Mesothelial cell of epicardium (in vitro differentiated cells): ENCODE results near the gene XNDC1N. TPM values are rescaled to one million over a fixed set of nuclear protein-coding genes. Genes with fewer than 3 reads are reported as not detected.

ENCODE experiments used
- DNase-seq, 2 experiments: peaks; one replicate each; pipeline ENCODE4 v3.0.0; 2021; ENCODE audit warnings: low spot score in 2 of 2; ENCODE audit not compliant: unreplicated experiment in 2 of 2
- H3K27ac Mint-ChIP-seq: 2 replicates; pipeline ENCODE4 v1.8.0; 2021; ENCODE audit warnings: mixed read lengths
- H3K27me3 Mint-ChIP-seq: 2 replicates; pipeline ENCODE4 v1.8.0; 2021; ENCODE audit warnings: low read depth, mixed read lengths
- H3K36me3 Mint-ChIP-seq: 2 replicates; pipeline ENCODE4 v1.8.0; 2021; ENCODE audit warnings: mixed read lengths
- H3K4me1 Mint-ChIP-seq: 2 replicates; pipeline ENCODE4 v1.8.0; 2021; ENCODE audit warnings: mixed read lengths
- H3K4me3 Mint-ChIP-seq: 2 replicates; pipeline ENCODE4 v1.8.0; 2021; ENCODE audit warnings: mild to moderate bottlenecking, moderate library complexity, mixed read lengths
- H3K9me3 Mint-ChIP-seq: 2 replicates; pipeline ENCODE4 v1.8.0; 2021; ENCODE audit warnings: mixed read lengths
- total RNA-seq: library from RNA; stranded (reverse); gene quantifications from 3 replicates; pipeline ENCODE4 v1.2.1, GENCODE V29; 2021
- TF ChIP-seq, protein P1 (sequence below): fragments of 200-600 bp; sonication (generic); IDR thresholded peaks from one replicate; pipeline ENCODE4 v1.5.0; 2021; ENCODE audit warnings: antibody characterized with exemption; ENCODE audit not compliant: unreplicated experiment

XNDC1N gene
- total RNA-seq, 1 donor from 2014 or later: 16.8 TPM

DNA sequence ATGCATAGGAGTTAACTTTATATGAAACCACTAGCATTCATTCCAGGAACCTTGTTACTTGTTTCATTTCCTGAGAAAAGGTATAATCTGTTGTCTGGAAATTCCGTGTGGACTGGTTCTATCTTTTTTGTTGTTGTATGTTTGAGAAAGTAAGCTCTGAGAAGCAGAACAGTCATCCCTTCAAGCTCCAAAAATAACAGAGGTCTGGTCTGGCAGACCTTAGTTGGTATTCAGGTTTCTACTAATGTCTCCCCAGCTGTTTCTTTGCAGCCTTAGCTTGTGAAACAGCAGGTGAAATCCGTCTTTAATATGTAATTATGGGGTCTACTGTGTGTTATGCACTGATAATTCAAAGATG lies 2.8 kb upstream of the XNDC1N start:
- Mint-ChIP-seq H3K4me3 (no peak overlapping the region), H3K27ac (no peak overlapping the region), H3K9me3 (no peaks in the 10 kb centered on the region), H3K36me3 (peaks cover 2% of the 10 kb centered on the region), H3K27me3 (no peaks in the 10 kb centered on the region), H3K4me1 (peaks cover 26% of the 10 kb centered on the region)
- DNase-seq: no peak
- TF ChIP-seq, protein P1, sequence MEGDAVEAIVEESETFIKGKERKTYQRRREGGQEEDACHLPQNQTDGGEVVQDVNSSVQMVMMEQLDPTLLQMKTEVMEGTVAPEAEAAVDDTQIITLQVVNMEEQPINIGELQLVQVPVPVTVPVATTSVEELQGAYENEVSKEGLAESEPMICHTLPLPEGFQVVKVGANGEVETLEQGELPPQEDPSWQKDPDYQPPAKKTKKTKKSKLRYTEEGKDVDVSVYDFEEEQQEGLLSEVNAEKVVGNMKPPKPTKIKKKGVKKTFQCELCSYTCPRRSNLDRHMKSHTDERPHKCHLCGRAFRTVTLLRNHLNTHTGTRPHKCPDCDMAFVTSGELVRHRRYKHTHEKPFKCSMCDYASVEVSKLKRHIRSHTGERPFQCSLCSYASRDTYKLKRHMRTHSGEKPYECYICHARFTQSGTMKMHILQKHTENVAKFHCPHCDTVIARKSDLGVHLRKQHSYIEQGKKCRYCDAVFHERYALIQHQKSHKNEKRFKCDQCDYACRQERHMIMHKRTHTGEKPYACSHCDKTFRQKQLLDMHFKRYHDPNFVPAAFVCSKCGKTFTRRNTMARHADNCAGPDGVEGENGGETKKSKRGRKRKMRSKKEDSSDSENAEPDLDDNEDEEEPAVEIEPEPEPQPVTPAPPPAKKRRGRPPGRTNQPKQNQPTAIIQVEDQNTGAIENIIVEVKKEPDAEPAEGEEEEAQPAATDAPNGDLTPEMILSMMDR: no peak

DNA sequence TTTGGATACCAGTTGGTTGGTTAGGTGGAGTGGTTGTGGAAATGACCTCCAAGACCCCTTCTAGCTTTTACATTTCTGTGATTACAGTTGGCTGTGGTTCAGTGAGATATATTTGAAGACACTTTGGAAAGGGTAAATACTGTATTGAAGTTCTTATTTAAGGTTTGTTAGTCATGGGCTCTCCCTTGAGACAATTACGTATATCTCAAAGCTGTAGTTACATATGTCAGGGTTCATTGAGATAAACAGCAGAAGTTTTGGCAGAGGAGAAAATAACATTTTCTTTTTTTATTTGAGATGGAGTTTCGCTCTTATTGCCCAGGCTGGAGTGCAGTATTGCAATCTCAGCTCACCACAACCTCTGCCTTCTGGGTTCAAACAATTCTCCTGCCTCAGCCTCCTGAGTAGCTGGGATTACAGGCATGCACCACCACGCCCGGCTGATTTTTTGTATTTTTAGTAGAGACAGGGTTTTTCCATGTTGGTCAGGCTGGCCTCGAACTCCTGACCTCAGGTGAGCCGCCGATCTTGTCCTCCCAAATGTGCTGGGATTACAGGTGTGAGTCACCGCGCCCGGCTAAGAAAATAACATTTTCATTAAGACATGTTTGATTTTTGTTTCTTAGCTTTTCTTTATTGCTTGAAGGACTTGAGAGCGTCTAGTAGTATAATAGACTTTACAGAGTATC lies 2.3 kb upstream of the XNDC1N start:
- H3K36me3 Mint-ChIP-seq: peaks cover 3% of the 10 kb centered on the region
- H3K9me3 Mint-ChIP-seq: no peaks in the 10 kb centered on the region
- H3K27ac Mint-ChIP-seq: no peak overlapping the region
- H3K4me1 Mint-ChIP-seq: peaks cover 26% of the 10 kb centered on the region
- H3K27me3 Mint-ChIP-seq: no peaks in the 10 kb centered on the region
- no peak for DNase-seq
- peak overlapping the region; percentile 93 for H3K4me3 Mint-ChIP-seq
- TF ChIP-seq, protein P1: no peak

DNA sequence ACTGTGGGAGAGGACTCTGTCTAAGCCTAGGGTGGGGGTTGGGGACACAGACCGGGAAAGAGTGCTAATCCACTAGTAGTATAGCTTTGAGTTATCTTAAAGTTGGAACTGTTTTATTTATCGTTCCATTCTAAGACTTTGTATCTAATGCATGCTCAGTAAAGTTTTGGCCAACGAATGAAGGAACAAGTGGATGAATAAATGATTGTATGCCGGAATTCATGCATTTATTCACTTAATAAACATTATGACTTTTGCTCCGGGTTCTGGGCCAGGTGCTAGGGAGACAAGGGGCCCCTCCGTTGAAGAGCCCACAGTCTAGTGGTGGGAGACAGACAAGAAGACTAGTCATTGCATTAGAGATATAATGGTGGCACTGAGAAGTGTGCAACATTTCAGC lies 1.1 kb upstream of the XNDC1N start:
- Mint-ChIP-seq H3K9me3 (no peaks in the 10 kb centered on the region), H3K27me3 (no peaks in the 10 kb centered on the region), H3K36me3 (peaks cover 3% of the 10 kb centered on the region), H3K4me3 (peak overlapping the region; percentile 93), H3K27ac (peak overlapping the region; percentile 97), H3K4me1 (peaks cover 26% of the 10 kb centered on the region)
- DNase-seq: no peak
- TF ChIP-seq, protein P1: no peak

DNA sequence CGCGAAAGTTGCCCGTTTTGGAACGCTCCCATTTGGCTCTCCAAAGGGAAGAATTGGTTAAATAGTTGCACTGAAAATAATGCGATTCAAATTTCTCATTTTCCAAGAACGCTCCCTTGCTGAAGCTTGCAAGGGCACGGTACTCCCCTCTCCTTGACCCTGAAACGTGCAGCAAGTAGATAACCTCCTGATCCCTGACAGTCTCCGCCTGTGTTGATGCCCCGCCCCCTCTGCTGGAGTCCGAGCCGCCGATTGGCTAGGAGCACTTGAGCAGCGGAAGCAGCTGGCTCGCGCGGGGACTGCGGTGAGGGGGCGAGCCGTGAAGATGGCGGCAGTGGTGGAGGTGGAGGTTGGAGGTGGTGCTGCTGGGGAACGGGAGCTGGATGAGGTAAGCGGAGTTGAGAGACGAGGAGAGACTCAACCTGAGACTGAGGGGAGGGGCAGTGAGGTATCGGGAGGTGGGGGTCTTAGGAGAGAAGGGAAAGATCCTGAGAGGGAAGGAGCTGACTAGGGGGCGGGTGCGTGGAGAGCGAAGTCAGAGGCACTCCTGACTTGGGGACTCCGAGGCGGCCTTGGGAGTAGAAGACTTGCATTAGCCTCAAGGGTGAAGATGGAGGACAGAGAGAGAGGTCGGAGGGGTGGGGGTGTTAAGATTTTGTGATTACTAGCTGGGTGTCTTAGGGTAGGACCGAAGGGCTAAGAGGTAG lies 496 bp upstream of the XNDC1N start, which contains the start of gene RNF121:
Gene RNF121, plus strand, starts transcription at position 310 of the 707 bp plus-strand sequence. Its CDS starts 16 bp downstream, at position 326.
- TF ChIP-seq, protein P1: no peak

DNA sequence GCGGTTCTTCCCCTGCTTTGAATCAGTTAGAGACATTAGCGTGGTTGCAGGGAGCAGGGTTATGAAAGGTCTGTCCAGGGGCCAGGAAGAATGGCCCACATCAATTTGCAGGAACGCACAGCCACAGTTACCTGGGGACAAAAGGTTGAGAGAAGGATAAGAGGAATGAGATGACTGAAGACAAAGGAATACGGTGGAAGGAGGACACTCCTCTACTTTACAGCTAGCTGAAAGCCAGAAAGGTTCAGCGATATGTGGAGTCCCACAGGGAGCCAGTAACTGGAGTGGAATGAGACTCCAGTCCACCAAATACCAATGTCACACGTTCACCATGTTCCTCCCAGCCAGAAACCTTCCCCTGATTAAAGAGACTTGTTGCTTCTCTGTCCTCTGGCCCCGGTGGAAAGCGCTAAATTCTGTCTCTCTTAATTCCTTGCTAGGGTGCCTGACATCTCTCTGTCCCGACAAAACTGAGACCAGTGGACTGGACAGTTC lies 10.7 kb downstream of the XNDC1N start:
- H3K36me3 Mint-ChIP-seq: peaks cover 34% of the 10 kb centered on the region
- no peak overlapping the region for H3K27ac Mint-ChIP-seq
- TF ChIP-seq, protein P1: no peak
- no peaks in the 10 kb centered on the region for H3K4me1 Mint-ChIP-seq
- DNase-seq: no peak
- H3K9me3 Mint-ChIP-seq: no peaks in the 10 kb centered on the region
- no peaks in the 10 kb centered on the region for H3K27me3 Mint-ChIP-seq
- H3K4me3 Mint-ChIP-seq: no peak overlapping the region

More for the DNA sequence above, 496 bp upstream of the XNDC1N start, which contains the start of gene RNF121:
- DNase-seq: peak; percentile 94 to 95
- Mint-ChIP-seq H3K4me1 (peaks cover 26% of the 10 kb centered on the region), H3K9me3 (no peaks in the 10 kb centered on the region), H3K4me3 (peak within 1 kb of the TSS; percentile 93), H3K27ac (peak within 1 kb of the TSS; percentile 97), H3K27me3 (no peaks in the 10 kb centered on the region), H3K36me3 (peaks cover 3% of the 10 kb centered on the region)
